GM21786 (cell line): Measurements from ENCODE around the gene GCAT.

Experiments
- ATAC-seq: cut with Tn5 transposase; IDR thresholded peaks from one replicate; pipeline ENCODE4 v1.9.1; 2021; ENCODE audit not compliant: unreplicated experiment

Gene GCAT

DNA sequence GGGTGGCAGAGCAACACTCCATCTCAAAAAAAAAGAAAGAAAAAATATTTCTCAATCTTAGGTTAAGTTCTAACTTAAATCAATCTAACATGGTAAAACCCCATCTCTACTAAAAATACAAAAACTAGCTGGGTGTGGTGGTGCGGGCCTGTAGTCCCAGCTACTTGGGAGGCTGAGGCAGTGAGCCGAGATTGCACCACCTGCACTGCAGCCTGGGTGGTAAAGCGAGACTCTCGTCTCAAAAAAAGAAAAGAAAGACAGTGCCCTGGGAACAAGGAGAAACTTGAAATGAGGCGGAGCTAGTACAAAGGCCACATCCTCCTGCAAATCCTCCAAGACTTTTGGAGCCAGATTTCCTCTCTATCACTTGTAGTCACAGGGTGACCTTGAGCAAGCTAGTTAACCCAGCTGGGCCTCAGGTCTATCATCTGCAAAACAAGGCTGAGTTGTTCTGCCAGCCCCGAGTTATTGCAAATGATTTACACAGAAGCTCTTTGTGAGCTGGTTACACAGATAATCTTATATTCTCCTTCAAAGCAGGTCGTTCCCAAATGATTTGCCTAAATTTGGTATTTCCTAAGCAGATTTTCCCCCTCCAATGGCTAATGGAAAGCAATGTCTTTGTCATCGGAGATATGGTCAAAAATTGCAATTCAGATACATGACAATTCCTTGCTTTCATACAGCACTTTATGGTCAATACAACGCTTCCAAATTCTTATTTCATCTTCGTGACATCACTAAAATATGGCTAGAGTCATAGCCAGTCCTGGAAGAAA lies 34.5 kb downstream of the GCAT start:
- no peak for ATAC-seq

- peak; percentile 32 for ATAC-seq
These were observed 36.0 kb downstream of the GCAT start for GRCh38 chr22:37843741-37844089.

- ATAC-seq = no peak
These were observed 37.2 kb downstream of the GCAT start for GRCh38 chr22:37844904-37845329.

DNA sequence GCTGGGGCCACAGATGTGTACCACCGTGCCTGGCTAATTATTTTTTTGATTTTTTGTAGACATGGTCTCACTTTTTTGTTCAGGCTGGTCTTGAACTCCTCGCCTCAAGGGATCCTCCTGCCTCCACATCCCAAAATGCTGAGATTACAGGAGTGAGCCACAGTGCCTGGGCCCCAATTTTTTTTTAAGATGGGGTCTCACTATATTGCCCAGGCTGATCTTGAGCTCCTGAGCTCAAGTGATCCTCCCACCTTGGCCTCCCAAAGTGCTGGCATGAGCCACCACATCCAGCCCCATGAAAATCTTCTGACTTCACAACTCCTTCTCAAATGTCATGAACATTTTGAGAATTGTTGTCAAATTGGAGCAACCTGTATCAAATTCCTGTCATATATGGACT lies 38.7 kb downstream of the GCAT start:
- no peak for ATAC-seq

- ATAC-seq = no peak
These were observed 40.9 kb downstream of the GCAT start for GRCh38 chr22:37848587-37849088.

DNA sequence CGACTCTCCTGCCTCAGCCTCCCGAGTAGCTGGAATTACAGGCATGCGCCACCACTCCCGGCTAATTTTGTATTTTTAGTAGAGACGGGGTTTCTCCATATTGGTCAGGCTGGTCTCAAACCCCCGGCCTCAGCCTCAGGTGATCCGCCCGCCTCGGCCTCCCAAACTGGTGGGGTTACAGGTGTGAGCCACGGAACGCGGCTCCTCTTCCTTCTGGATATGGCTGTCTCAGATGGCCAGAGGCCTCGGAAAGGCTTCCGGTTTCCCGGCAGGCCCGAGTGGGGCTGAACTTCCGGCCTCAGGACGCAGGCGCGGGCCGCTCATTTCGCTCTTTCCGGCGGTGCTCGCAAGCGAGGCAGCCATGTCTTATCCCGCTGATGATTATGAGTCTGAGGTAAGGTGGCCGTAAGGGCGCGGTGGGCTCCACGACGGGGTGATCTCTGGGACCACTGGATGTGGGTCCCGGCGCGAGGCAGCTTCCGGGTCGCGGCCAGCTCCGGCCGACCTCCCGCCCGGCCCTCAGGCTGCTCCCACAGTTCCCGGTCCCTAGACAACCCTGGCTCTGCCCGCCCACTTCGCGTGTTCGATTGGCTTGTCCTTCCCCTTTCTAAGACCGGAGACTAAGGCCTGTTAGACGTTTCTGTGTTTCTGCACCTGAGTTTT lies 41.5 kb downstream of the GCAT start, which contains the start of gene EIF3L:
Gene EIF3L (plus strand): TSS at position 331 of the 663 bp plus-strand sequence. CDS start 31 bp downstream, at position 362.
- peak; percentile 69 for ATAC-seq

DNA sequence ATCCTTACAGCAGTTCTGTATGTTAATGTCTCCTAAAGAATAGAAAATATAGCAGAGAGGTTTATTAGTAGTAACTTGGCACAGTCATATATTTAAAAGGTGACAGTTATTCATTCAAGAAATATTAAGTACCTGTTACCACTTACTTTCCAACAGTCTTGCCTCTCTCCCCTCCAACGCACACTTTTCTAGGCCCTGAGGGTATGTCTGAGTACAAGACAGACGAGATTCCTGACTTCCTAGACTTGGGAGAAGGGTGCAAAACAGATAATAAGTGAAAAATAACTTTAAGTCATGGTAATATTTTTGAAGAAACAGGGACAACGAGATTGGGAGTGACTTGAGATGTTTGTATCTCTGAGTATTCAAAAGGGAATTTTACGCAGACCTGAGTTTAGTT lies 43.1 kb downstream of the GCAT start:
- ATAC-seq = no peak

DNA sequence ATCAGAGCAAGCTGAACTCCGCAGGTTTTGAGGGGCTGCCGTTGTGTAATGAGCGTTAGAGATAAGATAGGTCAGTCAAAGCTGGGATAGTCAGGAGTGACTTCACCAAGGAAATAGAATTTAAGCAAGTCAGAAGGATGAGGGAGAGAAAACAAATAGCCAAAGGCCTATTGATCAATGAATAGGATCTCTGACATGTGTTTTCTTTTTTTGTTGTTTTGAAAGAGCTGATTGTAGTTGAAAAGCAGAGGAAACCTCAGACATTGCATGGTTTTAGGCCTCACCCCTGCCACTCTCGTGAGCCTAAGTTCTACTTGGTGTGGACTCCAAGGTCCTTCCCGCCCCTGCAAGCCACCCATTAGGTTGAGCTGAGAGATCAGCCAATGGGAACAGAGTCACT lies 44.7 kb downstream of the GCAT start:
- ATAC-seq = no peak

- no peak for ATAC-seq
These were observed 47.2 kb downstream of the GCAT start for GRCh38 chr22:37854946-37855345.

GRCh38 chr22:37855462-37855861 lies 47.7 kb downstream of the GCAT start:
- ATAC-seq = no peak

DNA sequence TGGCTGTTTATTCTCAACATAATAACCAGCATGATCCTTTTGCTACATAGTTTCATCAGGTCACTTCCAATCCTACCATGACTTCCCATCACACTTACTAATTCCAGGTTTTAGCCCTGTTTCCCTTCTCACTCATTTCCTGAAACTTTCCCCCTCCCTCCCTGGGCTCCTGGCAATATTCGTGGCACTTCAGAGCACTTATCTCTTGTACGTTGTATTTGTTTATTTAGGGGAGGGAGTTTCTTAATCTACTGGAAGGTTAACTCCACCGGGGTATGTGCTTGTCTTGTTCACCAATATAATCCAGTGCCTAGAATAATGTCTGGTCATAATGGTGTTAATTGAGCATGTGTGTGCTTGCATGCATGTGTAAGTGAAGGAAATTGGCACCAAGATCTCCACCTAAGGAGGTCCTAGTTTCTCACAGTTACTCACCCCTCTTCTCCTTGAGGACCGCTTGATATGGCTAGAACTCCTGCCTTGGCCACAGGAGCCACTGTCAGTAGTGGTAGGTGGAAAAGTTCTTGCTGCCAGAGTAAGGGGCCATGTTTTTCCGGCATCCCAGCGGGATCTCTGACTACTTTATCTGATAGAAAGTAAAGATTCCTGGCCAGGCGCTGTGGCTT lies 53.2 kb downstream of the GCAT start:
- ATAC-seq = no peak

DNA sequence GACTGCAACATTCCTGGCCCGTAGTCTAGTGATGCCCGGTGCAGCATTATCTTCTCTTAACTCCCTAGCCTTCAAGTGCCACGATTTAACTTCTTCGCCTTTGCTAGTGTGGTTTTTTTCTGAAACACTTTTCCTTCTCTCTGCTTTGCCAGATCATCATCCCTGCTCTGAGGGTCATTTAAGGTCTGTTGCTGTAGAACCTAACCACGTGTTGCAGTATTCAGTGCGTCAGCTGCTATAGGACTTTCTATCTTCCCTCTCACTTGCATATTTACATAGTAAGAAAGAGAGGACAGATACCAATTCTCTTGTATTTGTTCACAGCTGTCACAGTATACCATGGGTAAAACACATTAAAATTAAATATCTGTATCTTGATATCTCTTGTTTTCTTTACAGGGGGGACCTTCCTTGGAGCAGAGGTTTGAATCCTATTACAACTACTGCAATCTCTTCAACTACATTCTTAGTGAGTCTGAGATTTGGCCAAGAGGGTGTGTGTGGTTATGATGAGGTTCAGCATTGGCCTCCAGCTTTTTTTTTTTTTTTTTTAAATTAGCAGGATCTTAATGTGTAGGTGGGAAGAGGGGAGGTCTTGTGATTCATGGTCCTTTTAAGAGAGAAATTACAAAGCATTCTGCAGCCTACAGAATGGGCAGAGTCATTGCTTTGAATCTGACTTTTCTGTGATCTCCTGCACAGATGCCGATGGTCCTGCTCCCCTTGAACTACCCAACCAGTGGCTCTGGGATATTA lies 55.0 kb downstream of the GCAT start:
- no peak for ATAC-seq

DNA sequence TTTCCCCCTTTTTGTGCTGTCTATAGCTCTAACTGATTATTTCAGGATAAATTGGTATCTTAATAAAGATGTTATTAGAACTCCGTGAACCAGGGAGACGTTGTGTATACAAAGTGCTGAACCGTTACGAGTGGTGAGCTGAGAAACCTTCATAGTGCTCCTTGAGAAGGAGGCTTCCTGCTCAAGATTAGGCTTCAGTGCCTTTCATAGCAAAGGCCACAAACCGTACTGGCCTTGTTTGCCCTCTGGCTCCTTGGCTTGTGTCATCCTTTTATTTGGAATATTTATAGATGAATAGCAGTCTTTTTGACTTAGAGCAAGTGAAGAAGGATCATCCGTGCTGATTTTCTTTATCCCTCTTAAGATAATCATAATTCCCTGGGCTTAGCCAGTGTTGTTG lies 57.8 kb downstream of the GCAT start:
- ATAC-seq = no peak
